D341Med (cell line): ENCODE measurements around the gene SMC2.

ENCODE experiments used
- DNase-seq: peaks from one replicate; pipeline ENCODE4 v3.0.0; 2012; ENCODE audit warnings: low spot score

The SMC2 gene

DNA sequence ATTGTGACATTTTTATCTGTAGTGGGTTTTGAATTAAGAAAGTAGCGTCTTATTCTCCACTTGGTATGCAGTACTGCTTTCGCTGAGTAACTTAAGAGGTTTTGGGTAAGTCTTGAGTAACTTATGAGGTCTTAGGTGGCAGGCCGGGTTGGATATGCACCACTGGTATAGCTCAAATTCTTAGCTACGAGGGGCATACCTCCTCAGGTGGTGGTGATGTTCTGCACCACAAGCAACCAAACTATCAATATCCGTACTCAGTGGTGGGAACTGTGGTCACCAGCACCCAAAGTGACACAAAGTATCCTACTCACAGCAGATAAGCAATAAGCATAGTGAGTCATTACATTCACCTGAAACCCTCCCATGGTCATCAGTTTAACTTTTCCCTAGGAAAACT, 13.7 kb downstream of the SMC2 start:
- DNase-seq = no peak

DNA sequence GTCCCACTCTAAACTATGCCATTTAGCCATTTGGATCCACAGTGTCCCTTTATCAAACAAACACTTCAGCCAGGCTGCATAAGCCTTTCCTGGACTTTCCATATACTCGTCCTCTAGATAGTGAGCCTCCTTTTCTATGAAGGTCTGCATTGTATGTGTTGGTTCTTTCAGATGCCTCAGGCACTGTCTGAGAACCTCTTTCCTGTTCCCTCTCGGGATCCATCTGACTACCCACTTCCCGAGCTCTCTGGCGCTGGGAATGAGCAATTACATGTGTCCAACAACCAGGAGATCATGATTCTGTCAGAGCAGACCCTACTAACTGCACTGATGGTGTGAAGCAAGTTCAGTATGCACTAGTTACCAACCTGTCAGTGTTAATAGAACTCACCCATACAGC, 14.2 kb downstream of the SMC2 start:
- no peak for DNase-seq

DNA sequence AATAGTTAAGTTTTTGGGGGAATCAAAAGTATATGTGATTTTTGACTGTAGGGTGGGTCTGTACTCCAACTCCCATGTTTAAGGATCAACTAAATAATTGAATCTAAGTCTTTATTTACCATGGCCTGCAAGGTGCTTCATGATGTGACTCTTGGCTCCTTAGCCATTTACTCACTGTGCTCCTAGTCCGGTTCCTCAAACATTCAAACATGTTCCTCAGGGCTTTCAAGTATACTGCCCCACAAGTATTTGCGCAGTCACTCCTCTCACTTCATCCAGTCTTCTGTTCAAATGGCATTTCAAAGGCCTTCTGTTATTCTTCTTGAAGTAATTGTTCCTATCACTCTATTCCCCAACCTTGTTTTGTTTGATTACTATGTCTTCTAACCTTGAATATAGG, 16.4 kb downstream of the SMC2 start:
- DNase-seq = no peak

DNA sequence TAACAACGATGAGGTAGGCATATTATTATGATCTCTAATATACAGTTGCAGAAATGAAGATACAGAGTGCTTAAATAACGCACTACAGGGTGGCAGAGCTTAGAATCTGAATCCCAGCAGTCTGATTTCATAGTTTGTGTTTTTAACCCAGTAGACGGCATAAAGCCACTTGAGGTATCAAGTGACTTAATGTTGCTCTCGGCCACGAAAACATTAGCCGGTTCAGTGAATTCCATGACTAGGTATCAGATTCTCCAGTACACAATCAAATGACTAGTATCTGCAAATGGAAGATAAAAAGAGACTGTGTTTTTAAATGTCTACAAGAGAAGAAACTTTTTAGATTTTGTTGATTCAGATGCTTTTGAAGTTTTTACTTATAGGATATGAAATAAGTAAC, 24.8 kb downstream of the SMC2 start:
- no peak for DNase-seq

DNA sequence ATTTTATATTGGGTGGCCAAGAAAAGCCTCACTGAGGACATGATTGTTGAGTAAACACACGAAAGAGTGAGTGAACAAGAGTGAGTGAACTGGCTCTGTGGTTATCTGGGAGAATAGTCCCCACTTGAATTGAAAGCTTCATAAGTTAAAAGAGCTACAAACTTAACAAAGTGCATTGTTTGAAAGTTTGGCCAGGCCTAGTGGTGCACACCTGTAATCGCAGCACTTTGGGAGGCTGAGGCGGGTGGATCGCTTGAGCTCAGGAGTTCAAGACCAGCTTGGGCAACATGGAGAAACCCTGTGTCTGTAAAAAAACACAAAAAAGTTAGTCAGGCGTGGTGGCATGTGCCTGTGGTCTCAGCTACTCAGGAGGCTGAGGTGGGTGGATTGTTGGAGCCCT, 26.9 kb downstream of the SMC2 start:
- DNase-seq = no peak

DNA sequence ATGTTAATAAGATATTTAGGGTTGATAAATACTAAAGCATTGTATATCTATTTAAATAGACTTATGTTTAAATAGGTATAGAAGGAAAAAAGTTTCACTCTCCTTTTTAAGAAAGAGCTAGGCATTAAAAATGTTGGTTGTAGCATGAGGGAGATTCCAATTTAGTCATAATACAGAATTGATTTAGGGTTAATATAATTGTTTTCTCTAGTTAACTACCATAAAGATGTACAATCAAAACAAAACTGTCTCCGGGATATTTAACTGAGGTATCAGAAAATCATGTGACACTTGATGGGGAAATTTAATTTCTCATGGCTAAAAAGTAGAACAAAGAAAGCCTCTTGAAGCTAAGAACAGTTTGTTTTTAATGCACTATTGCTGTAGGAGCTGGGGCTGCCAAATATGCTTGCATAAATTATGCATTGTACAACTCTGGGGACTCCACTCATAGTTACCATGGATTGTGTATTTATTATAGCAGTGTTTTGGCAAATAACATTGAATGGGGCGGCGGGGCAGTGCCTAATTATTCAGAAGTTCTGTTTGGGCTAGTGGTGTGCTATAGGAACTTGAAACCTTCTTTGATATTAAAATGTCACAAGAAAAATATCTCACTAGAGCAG, 44.2 kb downstream of the SMC2 start:
- no peak for DNase-seq

DNA sequence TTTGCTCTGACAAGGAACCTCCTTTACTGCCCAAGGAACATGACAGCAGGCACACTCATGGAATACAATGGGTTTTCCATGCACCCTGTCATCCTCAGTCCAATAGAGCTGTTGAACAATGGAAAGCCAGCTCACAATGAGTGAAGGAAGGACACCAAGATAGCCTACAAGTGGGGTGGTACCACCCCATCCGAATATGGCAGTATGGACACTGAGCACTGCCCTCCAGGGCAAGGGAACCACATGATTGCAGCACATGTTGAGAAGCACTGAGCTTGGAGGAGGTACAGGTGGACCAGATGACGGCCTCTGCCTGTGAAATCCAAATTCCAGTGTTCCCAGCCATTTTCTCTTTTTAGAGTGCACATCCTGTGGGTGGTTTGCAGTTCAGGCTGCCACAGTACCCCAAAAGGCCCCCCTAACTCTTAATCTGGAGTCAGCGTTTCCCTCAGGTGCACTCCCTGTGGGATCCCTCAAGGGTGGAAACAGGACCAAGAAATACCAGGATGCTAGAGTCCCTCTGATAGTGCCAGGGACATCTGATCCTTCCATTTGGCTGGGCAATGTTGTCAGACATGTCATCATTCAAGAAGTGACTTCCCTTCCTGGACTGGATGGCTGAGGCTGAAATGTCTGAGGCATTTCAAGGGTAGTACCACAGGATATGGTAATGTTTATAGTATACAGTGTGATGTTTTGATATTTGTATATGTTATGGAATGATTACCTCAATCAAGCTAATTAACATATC, 48.9 kb downstream of the SMC2 start:
- DNase-seq = no peak

DNA sequence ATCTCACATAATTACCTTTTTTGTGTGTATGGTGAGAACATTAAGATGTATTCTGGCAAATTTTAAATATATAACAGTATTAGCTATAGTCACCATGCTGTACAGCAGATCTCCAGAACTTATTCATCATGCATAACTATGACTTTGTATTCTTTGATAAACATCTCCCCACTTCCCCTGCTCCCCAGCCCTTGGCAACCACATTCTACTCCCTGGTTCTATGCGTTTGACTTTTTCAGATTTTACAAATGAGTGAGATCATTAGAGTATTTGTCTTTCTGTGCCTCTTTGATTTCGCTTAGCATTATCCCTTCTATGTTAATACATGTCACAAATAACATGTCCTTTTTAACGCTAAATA, 49.4 kb downstream of the SMC2 start:
- DNase-seq = no peak

DNA sequence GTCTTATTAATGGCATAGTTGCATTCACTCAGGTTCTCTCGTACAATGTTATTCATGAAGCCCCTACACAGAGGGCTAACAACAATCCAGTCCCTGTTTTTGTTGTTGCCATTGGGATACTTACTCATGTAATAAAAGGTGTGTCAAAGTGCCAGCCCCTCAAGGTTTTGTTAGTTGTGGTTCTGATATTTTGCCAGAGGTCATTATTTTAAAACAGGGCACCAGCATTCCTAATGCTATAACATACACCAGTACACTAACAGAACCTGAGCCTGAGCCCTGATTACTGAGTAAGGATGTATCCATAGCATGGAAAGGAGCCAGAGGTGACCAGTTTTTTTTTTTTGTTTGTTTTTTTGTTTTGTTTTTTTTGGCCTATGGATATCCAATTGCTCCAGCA, 50.2 kb downstream of the SMC2 start:
- no peak for DNase-seq

DNA sequence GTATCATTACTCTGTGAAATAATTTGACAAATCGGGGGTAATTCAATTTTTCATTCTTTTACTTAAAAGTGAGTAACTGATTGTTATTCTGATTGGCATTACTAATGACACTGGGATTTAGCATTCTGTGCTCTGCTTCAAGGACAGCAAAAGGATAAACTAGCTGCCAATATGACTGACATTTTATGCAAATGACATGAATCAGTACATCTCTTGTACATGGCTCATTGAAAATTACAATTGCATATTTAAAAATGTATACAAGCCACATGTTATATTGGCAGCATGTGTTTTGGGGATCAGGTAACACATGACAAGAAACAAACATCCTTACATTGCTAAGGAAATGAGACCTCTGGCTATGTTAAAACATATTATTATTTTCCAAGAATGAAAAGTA, 79.0 kb downstream of the SMC2 start:
- DNase-seq = no peak

DNA sequence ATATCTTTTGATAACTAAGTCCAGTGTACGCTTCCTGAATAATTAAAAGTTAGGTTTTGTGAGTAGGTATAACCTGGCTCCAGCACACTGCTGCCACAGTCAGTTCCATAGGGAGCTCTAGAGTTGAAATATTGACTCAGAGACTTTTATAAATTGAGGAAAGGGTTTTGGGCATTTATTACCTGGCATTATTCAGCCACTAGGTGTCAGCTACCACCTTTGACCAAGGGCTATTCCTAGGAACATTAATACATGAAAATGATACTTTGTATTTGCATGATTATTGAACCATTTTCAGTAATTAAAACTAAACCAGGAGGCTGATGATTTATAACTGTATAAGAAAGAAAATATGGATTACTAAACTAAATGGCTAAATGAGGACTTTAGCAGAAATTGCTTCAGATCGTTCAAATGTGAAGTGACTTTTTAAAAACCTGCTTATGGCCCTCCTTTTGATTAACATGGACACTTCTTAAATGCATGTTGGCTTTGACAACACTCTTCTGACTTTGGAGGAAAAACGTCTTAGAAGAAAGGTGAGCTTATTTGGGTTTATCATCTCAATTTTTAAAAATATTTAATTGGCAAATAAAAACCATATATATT, 83.0 kb downstream of the SMC2 start:
- DNase-seq = peak; percentile 22

DNA sequence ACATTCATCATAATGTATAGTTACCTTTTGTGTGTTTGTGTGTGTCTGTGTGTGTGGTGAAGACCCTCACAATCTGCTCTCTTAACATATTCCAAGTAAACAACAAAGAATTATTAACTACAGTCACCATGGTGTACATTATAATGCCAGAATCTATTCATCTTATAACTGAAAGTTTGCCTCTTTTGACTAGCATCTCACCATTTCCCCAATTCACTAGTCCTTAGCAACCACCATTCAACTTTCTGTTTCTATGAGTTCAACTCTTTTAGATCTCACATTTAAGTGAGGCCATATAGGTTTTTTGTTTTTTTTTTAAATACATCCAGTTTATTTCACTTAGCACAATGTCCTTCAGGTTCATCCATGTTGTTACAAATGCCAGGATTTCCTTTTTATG, 83.6 kb downstream of the SMC2 start:
- no peak for DNase-seq
